ENCODE measurements around the gene MAGI2. TPM values are rescaled to one million over a fixed set of nuclear protein-coding genes. Genes with fewer than 3 reads are reported as not detected.

MAGI2 gene
- total RNA-seq, 1 experiment from 2014 or later = 14.3 TPM

GRCh38 chr7:78879206-78879605 is 574.3 kb downstream of the MAGI2 start:
- Mint-ChIP-seq H3K9me3 (peaks cover 13 to 24% of the 10 kb centered on the region in 2 experiments; a peak in 4 of 5 replicates), H3K27ac (no peak overlapping the region), H3K27me3 (ENCODE audit: low read depth) (no peaks in the 10 kb centered on the region), H3K36me3 (ENCODE audit: insufficient read depth in 1 of 3, low read depth in 3 of 3) (peaks cover 0 to 12% (median 5%) of the 10 kb centered on the region in 3 experiments; a peak in 4 of 7 replicates), H3K4me3 (no peak overlapping the region), H3K4me1 (no peaks in the 10 kb centered on the region; a peak in 1 of 4 replicates)
- Histone ChIP-seq H2BK120ac (ENCODE audit: low read depth, low read length, poor library complexity, severe bottlenecking) (no peak overlapping the region), H3K56ac (ENCODE audit: insufficient read length, low read depth, low read length) (no peak overlapping the region), H4K91ac (ENCODE audit: insufficient read length, low read depth, low read length) (no peak overlapping the region), H3K4me1 (ENCODE audit: insufficient read depth, low read length) (no peaks in the 10 kb centered on the region), H4K8ac (replicated peaks; ENCODE audit: insufficient read length, low read depth, low read length) (no peak overlapping the region), H3K27me3 (ENCODE audit: insufficient read depth, low read length) (no peaks in the 10 kb centered on the region), H2BK20ac (ENCODE audit: low read depth, low read length, poor library complexity, severe bottlenecking) (no peak overlapping the region), H3K79me2 (ENCODE audit: insufficient read depth, low read length) (no peaks in the 10 kb centered on the region), H2AFZ (ENCODE audit: low read length) (no peak overlapping the region), H3K18ac (ENCODE audit: insufficient read length, low read depth, low read length) (no peak overlapping the region), H3K27ac (ENCODE audit: insufficient read length, low read depth, low read length) (no peak overlapping the region), H4K20me1 (ENCODE audit: control insufficient read depth, insufficient read depth, insufficient read length) (no peaks in the 10 kb centered on the region), H2AK5ac (ENCODE audit: insufficient read length, low read length) (no peak overlapping the region), H3K23ac (ENCODE audit: insufficient read length, low read depth, low read length) (no peak overlapping the region), H2BK15ac (ENCODE audit: low read depth, low read length) (no peak overlapping the region), H3K79me1 (ENCODE audit: insufficient read depth, low read depth, low read length, poor library complexity, severe bottlenecking) (no peaks in the 10 kb centered on the region), H3T11ph (ENCODE audit: low read length) (no peak overlapping the region), H3K14ac (ENCODE audit: insufficient read depth, low read length) (no peak overlapping the region), H3K9ac (ENCODE audit: extremely low read depth, insufficient read length, low read length) (no peak overlapping the region), H3K23me2 (ENCODE audit: insufficient read length, low read depth, low read length, poor library complexity, severe bottlenecking) (no peaks in the 10 kb centered on the region), H2BK12ac (ENCODE audit: insufficient read length, low read depth, low read length) (no peak overlapping the region), H3K4ac (ENCODE audit: low read depth, low read length) (no peak overlapping the region), H3K9me3 (ENCODE audit: control insufficient read depth, low read depth, low read length) (no peaks in the 10 kb centered on the region), H2BK5ac (ENCODE audit: insufficient read length, low read length) (no peak overlapping the region), H3K4me2 (ENCODE audit: insufficient read depth, insufficient read length, low read length) (no peak overlapping the region), H4K5ac (ENCODE audit: insufficient read length, low read depth, low read length) (no peak overlapping the region)
- WGBS (ENCODE audit: extremely low coverage, insufficient read length, low lambda C conversion rate) = no CpG with 5 or more reads among the region's 1 CpG
- peak; percentile 27; the same call in 2 of the 3 replicates for TF ChIP-seq CTCF (conservative IDR thresholded peaks at IDR 0.05)
- DNase-seq = no peak
